NCI-H1105 (cell line): ENCODE measurements around the gene CELSR1.
"Not testable (repeated sequence)": the region's sequence is repeated elsewhere in the genome, so short reads cannot be mapped to it uniquely, and the experiment has no call there.

Experiments
- DNase-seq: peaks from one replicate; lab custom pipeline; 2025; lab: John Stamatoyannopoulos, UW

The CELSR1 gene

DNA sequence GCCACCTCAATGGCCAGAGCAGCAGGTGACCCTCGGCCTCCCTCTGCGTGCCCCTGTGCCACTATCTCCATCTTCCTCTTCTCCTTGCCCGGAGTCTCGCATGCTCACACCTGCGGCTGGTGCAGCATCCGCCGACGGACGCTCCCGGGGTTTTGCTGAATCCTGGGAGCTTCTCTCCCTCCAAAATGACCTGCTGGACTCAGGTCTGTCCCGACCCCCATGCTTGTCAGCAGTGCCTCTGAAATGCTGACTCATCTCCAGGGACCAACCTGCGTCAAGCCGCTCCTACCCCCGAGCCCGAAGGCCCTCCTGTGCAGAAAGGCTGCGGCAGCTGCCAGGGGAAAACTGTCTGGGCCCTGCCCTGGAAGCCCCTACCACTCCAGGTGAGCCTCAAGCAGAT is 58.4 kb downstream of the CELSR1 start:
- DNase-seq = no peak

DNA sequence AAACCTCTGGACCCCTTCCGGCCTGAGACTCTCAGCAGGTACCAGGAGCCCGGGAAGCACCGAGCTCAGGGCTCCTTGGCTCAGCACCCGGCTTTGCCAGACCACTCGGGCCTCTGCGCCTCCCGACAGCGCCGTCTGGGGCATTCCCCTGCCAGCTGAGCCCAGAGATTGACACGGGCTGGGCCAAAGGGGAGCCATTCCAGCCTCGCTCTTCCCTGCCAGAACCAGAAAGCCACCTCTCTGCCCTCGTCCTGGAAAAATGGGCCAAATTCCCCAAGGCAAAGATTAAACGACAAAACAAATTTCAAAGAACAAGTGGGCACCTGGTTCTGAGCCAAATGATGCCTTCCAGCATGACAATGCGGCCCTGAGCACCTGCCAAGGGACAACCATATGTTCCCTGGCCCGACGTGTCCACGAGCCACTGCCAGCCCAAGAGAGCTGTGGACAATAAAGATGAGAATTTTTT is 59.3 kb downstream of the CELSR1 start:
- no peak for DNase-seq

DNA sequence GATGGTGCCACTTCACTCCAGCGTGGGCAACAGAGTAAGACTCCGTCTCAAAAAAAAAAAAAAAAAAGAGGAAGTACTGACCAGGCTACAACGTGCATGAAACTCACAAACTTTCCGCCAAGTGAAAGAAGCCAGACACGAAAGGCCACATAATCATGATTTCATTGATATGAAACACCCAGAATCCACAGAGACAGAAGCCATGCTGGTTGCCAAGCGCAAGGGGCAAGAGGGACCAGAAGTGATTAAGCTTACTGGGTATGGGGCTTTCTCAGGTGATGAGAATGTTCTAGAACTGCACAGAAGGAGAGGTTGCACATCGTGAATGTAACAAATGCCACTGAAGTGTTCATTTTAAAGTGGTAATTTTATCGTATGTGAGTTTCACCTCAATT is 60.9 kb downstream of the CELSR1 start:
- DNase-seq = no peak

DNA sequence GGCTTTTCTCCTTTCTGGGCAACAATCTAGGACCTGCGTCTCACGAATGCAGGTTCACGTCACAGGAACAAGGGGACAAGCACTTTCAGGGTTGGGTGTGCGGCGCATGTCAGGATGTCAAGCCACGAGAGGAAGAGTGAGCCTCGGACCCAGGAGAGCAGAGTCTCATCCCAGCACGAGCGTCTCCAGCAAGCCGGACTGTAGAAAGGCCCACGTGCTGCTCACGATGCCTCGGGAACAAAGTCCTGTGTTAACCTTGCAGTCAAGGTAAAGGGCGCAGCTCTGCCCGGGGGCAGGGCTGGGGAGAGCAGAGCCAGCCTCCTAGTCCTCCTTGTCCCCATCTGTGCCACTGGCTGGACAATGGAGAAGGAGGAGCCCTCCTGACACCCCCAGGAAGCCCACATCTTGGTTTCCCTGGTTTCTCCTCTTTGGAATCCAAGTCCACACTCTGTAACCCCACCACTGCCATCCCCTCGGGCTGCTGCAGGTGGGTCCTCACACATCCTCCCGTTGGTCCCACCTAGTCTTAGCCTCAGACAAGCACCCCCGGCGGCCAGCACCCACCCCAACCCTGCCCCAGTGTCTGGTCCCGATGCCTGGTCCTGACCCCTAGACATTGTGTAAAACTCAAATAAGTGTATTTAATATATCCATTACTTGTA is 63.4 kb downstream of the CELSR1 start:
- no peak for DNase-seq

DNA sequence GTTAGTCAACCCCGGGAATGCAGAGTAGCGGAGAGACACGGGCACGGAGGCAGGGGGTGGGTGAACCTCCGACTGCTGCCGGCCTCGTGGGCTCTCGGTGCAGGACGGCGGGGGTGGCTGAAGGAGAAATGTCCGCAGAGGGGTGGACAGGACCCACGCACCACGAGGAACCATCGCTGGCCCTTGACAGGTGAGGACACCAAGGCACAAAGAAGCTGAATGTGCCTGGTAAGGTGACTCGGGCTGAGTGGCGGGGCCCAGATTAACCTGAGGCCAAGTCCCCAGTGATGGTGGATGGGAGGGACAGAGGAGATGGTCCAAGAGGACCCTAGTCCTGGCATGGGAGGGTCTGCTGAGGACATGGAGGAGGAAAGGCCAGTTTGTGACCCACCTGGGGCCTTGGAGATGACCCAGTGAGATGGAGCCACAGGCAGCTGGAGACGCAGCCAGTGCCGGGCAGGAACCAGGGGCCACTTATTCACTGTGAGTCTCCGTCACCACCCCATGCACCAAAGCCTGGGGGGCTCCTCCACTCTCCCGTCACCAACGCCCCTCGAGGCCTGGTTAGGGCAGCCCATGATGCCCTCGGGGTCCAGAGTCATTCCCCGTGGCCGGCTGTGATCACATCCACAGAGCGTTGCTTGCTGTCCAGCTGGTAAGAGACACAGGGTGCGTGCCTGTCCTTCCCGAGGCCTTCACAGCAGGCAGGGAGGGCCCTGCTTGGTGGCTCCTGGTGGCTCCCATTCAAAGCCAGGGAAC is 64.2 kb downstream of the CELSR1 start:
- DNase-seq = no peak

DNA sequence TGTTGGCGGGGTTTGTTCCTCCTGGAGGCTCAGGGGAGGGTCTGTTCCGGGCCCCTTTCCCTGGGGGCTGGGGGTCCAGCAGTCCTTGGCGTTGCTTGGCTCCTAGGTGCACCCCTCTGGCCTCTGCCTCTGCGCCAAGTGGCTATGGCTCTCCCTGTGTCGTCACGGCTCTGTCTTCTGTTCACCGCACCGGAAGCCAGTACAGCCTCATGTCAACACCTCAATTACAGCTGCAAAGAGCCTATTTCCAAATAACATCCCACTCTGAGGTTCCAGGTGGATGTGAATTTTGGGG is 64.8 kb downstream of the CELSR1 start:
- no peak for DNase-seq

DNA sequence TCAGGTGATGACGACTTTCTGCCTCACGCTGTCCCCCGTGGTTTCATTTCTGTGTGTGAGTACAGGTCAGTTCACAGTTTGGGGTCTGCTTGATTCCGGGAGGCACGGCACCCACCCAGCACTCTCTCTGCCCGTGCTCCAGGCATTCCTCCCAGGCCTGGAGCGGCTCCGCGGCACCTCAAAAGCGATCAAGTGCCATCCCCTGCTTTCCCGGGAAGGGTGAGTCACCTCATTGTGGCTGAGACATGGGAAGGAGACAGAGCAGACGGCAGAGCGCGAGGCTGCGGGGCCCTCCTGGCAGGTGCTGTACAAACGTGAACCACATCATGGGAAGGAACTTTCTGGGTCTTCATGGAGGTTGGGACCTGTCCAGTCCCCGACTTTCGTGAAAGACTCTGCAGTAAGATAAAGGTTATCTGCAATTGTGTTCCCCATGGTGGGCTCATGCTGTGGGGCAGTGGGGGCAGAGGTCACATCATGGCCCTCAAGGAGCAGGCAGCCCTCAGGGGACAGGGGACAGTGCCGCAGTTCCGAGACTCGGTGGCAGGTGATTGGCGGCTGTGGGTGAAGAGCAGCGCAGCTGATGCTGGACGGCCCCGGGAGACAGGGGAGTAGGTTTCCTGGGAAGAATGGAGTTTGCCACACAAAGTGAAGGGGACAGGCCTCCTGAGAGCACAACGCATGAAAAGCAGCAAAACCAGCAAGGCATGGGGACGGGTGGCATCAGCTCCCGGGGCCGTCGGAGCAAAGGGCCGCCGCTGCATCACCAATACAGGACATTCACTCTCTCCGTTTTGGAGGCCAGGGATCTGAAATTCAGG is 65.3 kb downstream of the CELSR1 start:
- DNase-seq = no peak

DNA sequence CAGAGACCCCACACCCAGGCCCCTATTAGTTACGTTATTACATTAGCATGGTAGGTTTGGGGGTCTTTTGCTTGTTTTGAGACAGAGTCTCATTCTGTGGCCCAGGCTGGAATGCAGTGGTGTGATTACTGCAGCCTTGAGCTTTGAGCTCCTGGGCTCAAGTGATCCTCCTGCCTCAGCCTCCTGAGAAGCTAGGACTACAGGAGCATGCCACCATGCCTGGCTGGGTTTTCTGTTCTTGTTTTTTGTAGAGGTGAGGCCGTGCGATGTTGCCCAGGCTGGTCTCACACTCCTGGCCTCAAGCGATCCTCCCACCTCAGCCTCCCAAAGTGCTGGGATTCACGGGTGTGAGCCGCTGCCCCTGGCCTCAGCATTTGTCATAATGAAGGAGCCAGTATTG is 66.1 kb downstream of the CELSR1 start:
- not testable (repeated sequence) for DNase-seq

DNA sequence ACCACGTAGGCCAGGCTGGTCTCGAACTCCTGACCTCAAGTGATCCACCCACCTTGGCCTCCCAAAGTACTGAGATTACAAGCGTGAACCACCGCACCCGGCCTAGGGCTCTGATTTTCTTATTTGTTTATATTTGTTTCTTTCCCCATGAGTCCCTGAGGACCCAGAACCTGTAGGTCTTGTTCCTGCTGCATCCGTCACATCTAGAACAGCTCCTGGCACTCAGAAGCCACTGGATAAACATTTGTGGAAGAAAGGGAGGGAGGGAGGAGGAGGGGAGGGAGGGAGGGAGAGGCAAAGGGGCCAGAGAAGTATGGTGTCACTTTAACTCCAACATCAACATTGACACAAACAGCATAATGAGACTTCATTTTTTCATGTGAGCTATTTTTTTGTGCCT is 67.7 kb downstream of the CELSR1 start:
- DNase-seq = no peak

DNA sequence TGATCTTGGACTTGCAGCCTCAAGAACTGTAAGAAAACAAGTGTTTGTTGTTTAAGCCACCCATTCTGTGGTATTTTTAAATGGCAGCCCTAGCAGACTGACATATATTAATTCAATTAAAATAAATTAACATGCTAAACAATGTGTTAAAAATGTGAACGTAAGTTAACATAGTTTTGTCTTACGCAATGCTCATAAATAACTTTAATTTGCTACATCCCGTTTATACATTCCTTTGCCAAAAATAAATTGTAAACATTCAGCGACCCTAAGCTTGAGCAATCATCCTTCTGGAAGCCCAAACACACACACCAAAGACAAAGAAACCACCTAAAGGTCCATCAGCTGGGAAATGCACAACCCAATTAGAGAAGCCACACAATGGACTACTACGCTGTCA is 70.4 kb downstream of the CELSR1 start:
- DNase-seq = no peak

DNA sequence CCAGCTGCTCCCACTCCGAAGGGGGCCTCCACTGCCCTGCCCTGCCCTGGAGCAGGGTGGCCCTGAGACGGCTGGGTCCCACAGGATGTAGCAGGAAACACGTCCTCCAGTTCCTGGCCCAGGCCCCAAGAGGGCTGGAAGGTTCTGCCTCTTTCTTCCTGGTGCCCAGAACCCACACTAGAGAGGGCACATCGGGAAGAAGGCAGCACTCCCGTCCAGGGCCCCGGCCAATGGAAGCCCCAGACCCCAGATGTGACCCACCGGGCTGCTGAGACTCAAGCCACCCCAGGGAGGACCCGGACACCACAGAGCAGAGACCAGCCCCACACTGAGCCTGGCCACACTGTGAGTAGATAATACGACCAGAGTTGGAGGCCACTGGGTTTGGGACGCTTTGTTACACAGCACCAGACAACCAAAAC is 71.2 kb downstream of the CELSR1 start:
- no peak for DNase-seq

DNA sequence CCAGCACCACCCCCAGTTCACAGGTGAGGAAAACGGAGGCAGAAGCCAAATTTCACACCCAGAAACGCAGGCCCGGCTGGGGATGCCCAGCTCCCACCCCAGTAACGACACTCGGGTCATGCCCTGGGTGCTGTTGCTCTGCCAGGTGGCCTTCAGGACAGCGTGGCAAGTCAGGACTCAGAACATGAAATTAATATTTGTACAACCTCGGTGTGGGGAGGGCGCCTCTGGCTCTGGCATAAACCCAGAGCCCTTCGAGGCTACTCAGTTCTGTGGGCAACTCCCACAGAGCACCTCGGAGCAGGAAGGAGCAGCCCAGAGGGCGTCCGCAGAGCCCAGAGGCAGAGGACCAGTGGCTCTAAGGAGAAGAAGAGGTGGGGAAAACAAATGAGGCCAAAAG is 71.6 kb downstream of the CELSR1 start:
- no peak for DNase-seq

DNA sequence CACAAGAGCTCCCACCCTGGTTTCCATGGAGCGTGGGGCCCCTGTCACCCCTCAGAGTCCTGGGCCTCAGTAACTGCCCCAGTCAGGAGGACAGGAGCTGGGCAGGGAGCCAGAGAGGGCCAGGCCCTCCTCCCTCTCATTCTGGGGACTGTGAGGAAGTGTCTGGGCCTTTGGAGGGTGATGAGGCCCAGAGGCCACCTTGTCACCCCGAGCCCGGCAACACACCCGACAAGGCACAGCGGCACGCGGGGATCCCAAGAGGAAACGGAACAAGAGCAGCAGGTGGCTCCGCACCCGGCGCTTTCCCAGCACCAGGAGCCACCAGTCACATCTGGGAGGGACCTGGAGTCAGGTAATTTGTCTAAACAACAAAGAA is 72.1 kb downstream of the CELSR1 start:
- no peak for DNase-seq

DNA sequence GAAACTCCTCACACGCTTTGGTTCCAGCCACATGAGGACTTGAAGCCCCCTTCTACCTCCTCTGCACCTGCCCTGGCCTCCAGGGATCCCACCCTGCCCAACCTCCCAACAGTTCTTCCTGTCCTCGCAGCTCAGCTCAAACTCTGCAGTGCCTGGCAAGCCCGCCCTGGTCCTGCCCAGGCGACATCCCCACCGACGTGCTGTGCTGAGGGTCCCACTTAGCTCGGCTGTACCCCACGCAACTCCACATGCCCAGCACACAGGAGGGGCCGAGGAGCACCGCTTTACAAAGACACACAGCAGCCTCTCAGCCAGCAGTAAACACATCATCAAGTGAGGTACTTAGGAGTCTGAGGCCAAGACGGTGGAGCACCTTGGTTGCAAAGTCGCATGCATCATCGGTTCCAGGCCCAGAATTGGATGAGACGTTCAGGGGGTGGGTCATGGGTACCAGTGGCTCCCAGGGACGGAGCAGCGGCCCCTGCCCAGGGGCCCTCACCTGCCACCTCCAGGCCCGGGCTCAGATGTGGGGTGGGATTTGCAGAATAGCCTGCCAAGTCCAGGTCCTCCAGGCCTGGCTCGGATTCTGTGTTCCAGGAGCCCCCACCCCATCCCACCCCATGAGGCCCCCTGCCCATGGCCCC is 72.6 kb downstream of the CELSR1 start:
- no peak for DNase-seq

DNA sequence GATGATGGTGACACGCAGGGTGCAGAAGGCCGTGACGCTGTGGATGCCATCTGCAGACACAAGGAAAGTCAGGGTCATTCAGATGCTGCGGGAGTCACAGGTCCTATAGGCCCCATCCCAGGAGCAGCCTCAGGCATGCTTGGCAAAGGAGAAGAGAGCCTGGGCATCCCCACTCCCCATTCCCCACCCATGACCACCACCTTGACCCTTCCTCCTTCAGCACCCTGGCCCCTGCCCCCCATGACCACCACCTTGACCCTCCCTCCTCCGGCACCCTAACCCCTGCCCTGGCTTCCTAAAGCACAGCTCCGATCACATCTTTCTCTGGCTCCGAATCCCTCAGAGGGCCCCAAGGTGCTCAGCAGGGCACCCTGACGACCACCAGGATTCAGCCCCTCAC is 73.1 kb downstream of the CELSR1 start:
- no peak for DNase-seq

DNA sequence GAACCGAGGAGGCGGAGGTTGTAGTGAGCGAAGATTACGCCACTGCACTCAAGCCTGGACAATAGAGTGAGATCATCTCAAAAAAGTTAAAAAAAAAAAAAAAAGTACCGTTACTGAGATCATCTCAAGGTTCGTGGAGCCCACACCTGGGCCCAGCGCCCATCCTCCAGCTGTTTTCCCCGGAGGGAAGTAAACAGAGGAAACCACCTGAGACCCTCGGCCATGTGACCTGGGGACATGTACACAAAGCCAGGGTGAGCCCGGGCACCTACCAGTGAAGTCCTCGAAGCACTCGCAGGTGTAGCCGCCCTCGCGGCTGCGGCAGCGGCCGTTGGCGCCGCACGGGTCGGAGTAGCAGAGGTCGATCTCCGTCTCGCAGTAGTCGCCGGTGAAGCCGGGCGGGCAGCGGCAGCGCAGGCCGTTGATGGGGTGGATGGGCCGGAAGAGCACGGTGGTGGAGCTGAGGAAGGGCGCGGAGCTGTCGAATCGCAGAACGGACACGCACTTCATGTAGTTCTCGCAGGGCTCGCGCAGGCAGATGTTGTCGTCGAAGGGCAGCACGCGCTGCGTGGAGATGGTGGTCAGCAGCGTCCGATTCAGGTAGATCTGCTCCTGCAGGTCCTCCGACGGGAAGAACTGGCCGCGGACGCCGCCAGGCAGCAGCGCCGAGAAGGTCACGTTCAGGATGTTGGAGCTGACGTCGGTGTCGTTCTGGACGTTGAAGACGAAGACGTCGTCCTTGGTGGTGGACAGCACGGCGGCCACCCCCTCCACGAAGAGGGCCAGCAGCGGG is 73.8 kb downstream of the CELSR1 start:
- no peak for DNase-seq

DNA sequence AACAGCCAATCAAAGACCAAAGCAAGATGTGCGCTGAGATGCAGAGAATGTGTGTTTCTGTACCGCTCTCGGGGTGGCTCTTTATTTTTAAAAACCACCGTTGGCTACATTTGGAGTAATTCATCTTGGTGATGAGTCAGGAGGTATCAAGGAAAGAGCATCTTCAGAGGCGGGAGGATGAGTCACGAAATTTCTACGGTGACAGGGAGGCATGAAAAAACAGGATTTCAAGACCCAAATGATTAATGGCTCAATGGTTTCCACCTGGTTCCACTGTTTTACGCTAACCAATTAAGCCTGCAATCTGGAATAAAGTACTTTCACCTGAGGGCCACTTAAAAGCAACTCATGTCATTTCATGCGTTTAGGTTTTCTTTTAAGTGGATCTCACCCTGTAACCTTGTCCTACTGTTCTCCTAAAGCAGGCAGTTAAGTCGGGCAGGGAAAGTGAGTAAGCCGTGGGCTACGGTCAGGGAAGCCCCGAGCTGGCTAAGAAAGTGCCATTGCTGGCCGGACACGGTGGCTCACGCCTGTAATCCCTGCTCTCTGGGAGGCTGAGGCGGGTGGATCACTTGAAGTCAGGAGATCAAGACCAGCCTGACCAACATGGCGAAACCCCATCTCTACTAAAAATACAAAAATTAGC is 74.6 kb downstream of the CELSR1 start:
- peak; percentile 30 for DNase-seq

DNA sequence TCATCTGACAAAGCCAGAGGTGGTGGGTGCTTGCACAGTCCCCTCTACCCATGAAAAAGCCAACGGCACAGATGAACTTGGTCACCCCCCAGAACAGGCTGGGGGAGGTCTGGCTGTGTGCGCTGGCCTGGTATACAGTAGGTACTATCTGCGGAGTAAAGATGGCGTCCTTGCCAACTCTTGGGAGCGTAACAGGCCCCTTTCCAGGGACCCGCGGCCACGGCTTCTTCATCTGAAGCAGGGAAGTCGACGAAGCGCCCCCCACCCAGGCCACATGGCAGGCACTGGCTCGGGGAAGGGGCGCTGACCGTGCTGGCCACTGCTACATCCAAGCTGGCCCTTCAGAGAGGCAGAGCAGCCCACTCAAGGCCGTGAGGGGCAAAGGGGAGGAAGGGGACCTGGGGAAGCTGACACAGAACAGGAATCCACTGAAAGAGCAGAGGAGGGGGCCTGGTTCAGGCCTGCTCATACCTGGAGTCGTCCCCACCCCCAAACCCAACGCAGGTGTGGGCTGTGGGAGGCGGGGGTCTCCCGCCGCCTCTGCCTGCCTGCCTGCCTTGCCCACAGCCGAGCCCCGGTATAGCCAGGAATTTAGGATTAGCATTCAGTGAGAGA is 75.7 kb downstream of the CELSR1 start:
- no peak for DNase-seq

DNA sequence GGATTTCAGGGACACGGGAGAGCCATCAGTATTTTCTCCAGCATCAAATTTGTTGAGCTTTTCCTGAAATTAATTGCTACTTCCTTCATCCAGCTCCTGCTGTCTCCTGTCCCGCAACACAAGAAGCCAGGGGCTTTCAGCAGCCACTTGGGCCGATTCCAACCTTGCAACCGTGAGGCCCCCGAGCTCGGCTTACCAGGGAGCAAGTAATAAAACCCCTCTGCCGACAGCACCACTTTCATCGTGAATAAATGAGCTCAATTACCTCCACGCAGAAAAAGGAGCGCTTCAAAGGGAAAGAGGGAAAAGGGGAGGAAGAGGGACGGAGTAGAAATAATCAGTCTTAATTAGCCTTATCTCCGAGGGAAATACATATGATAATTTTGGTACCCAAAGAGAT is 76.6 kb downstream of the CELSR1 start:
- no peak for DNase-seq

DNA sequence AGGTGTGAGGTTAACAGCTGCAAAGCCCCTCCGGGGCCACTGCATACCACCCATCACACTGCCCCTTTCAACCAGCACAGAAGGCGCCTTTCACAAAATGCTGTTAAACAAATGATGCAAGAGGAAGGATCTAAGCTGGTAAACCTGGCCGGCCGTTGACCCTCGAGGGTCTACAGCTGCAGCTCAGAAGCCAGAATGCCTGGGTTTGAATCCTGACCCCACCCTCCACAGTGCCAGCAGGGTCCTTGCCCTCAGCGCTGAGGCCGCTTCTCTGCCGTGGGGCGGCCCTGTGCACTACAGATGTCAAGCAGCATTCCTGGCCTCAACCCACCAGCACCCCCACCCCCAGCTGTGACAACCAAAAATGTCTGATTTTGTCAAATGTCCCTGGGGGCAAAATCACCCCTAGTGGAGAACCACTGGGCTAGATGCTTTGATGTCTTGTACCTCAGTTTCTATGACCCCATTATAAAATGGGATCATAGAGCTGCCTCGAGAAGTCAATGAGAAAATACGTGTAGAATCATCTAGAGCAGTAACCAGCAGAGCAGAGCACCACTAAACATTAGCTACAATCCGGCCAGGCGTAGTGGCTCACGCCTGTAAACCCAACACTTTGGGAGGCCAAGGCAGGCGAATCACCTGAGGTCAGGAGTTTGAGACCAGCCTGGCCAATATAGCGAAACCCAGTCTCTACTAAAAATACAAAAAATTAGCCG is 77.9 kb downstream of the CELSR1 start:
- DNase-seq = no peak
